Liver (tissue), 3 donors: ENCODE results near the gene ENTPD6.

Experiments used
- CTCF ChIP-seq: fragments of 150-350 bp; IDR thresholded peaks from 2 replicates; pipeline ENCODE4 v1.5.1; 2017; ENCODE audit warnings: improper control_type of control experiment, low read depth, low read length; ENCODE audit not compliant: missing input control
- JUND ChIP-seq, 2 donors: IDR thresholded peaks; 2 replicates each; pipeline ENCODE4 v1.6.1; 2016; ENCODE audit warnings: antibody characterized with exemption in 2 of 2
- RAD21 ChIP-seq, 2 donors: IDR thresholded peaks; 2 replicates each; pipeline ENCODE4 v1.6.1; 2016; ENCODE audit warnings: antibody characterized with exemption in 2 of 2, mild to moderate bottlenecking in 2 of 2
- TF ChIP-seq, protein P1 (sequence below): IDR thresholded peaks from 2 replicates; pipeline ENCODE4 v1.6.1; 2016; ENCODE audit warnings: antibody characterized with exemption
- donor health status: healthy.
- donor health status: healthy.

GRCh38 chr20:25269833-25270170, 74.3 kb downstream of the ENTPD6 start:
- TF ChIP-seq, protein P1, sequence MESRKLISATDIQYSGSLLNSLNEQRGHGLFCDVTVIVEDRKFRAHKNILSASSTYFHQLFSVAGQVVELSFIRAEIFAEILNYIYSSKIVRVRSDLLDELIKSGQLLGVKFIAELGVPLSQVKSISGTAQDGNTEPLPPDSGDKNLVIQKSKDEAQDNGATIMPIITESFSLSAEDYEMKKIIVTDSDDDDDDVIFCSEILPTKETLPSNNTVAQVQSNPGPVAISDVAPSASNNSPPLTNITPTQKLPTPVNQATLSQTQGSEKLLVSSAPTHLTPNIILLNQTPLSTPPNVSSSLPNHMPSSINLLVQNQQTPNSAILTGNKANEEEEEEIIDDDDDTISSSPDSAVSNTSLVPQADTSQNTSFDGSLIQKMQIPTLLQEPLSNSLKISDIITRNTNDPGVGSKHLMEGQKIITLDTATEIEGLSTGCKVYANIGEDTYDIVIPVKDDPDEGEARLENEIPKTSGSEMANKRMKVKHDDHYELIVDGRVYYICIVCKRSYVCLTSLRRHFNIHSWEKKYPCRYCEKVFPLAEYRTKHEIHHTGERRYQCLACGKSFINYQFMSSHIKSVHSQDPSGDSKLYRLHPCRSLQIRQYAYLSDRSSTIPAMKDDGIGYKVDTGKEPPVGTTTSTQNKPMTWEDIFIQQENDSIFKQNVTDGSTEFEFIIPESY = no peak
- TF ChIP-seq CTCF (no peak), RAD21 (IDR thresholded peaks at IDR 0.05) (no peak), JUND (IDR thresholded peaks at IDR 0.05) (no peak)
